Coronary artery (tissue), 2 donors: ENCODE results near the gene ACCS.

Experiments
- DNase-seq: peaks from one replicate; pipeline ENCODE4 v3.0.0-alpha.2; 2017; ENCODE audit warnings: low spot score
- H3K27ac ChIP-seq, 2 donors: fragments of 200-600 bp; sonication (generic); one replicate each; pipeline ENCODE4 v1.5.1; 2016 to 2019
- H3K4me3 ChIP-seq: fragments of 200-600 bp; sonication (generic); 2 replicates; pipeline ENCODE4 v1.5.1; 2016; ENCODE audit warnings: mild to moderate bottlenecking, moderate library complexity
- CTCF ChIP-seq: fragments of 200-600 bp; sonication (generic); IDR thresholded peaks from one replicate; pipeline ENCODE4 v1.5.1; 2019; ENCODE audit warnings: antibody characterized with exemption

Gene ACCS

GRCh38 chr11:44112091-44112821, 46.2 kb downstream of the ACCS start:
- Histone ChIP-seq H3K27ac (no peak overlapping the region), H3K4me3 (no peak overlapping the region)
- TF ChIP-seq CTCF = no peak
- no peak for DNase-seq

GRCh38 chr11:44113018-44113417, 46.9 kb downstream of the ACCS start:
- Histone ChIP-seq H3K27ac (no peak overlapping the region), H3K4me3 (no peak overlapping the region)
- no peak for TF ChIP-seq CTCF
- DNase-seq = no peak

GRCh38 chr11:44113572-44113971, 47.5 kb downstream of the ACCS start:
- DNase-seq = no peak
- Histone ChIP-seq H3K27ac (no peak overlapping the region), H3K4me3 (no peak overlapping the region)
- TF ChIP-seq CTCF = no peak

GRCh38 chr11:44116234-44116830, 50.3 kb downstream of the ACCS start:
- TF ChIP-seq CTCF = no peak
- no peak for DNase-seq
- Histone ChIP-seq H3K27ac (no peak overlapping the region), H3K4me3 (no peak overlapping the region)

GRCh38 chr11:44120169-44120568, 54.1 kb downstream of the ACCS start:
- no peak for DNase-seq
- Histone ChIP-seq H3K27ac (no peak overlapping the region), H3K4me3 (no peak overlapping the region)
- no peak for TF ChIP-seq CTCF

- no peak overlapping the region for H3K4me3 ChIP-seq
- no peak for DNase-seq
- no peak overlapping the region for H3K27ac ChIP-seq
- TF ChIP-seq CTCF = no peak
Observed at GRCh38 chr11:44125598-44125997, 59.5 kb downstream of the ACCS start.

- TF ChIP-seq CTCF = no peak
- DNase-seq = no peak
- H3K27ac ChIP-seq = no peak overlapping the region
- H3K4me3 ChIP-seq = no peak overlapping the region
Observed at GRCh38 chr11:44126304-44126703, 60.2 kb downstream of the ACCS start.
